Spleen (tissue), 11 donors: Measurements from ENCODE around the gene LRRC18. TPM values are rescaled to one million over a fixed set of nuclear protein-coding genes. Genes with fewer than 3 reads are reported as not detected.
A peak's percentile ranks its signal among the peaks of the same experiment; 100 is the strongest.

ENCODE experiments used
- DNase-seq: peaks from one replicate; pipeline ENCODE4 v3.0.0-alpha.2; 2020
- H3K27ac ChIP-seq, 8 donors: fragments of 200-600 bp; sonication (generic) in 7 of 8; 1 replicate in 4 of 8; 2 replicates in 4 of 8; pipeline versions ENCODE4 v1.5.0 to v1.8.0; 2016 to 2021; ENCODE audit warnings: inconsistent platforms in 4 of 8, mild to moderate bottlenecking in 4 of 8, moderate library complexity in 1 of 8
- H3K27me3 ChIP-seq, 7 donors: fragments of 200-600 bp; sonication (generic) in 6 of 7; replicated peaks in 1 of 7; 1 replicate in 4 of 7; 2 replicates in 3 of 7; pipeline versions ENCODE4 v1.5.0 to v1.8.0; 2016 to 2021; ENCODE audit warnings: inconsistent platforms in 3 of 7, mild to moderate bottlenecking in 1 of 7
- H3K36me3 ChIP-seq, 6 donors: fragments of 200-600 bp; sonication (generic) in 5 of 6; 1 replicate in 4 of 6; 2 replicates in 2 of 6; pipeline versions ENCODE4 v1.5.0 to v1.8.0; 2016 to 2021; ENCODE audit warnings: inconsistent platforms in 2 of 6
- H3K4me1 ChIP-seq, 6 donors: fragments of 200-600 bp; sonication (generic) in 5 of 6; 1 replicate in 3 of 6; 2 replicates in 3 of 6; pipeline versions ENCODE4 v1.5.0 to v1.8.0; 2016 to 2021; ENCODE audit warnings: inconsistent platforms in 3 of 6
- H3K4me3 ChIP-seq, 8 donors: fragments of 200-600 bp; sonication (generic) in 7 of 8; 1 replicate in 4 of 8; 2 replicates in 4 of 8; pipeline versions ENCODE4 v1.5.0 to v1.8.0; 2016 to 2021; ENCODE audit warnings: inconsistent platforms in 4 of 8, mild to moderate bottlenecking in 4 of 8, moderate library complexity in 2 of 8
- H3K9me3 ChIP-seq, 8 donors: fragments of 200-600 bp; sonication (generic) in 7 of 8; 1 replicate in 4 of 8; 2 replicates in 4 of 8; pipeline versions ENCODE4 v1.5.0 to v1.8.0; 2016 to 2021; ENCODE audit warnings: inconsistent platforms in 4 of 8
- POLR2A ChIP-seq, 3 donors: fragments of 450-650 bp; IDR thresholded peaks; one replicate each; pipeline ENCODE4 v1.5.1; 2017; ENCODE audit warnings: antibody characterized with exemption in 3 of 3, mild to moderate bottlenecking in 1 of 3
- POLR2AphosphoS5 ChIP-seq, 3 donors: sonication (generic); formaldehyde crosslinking; IDR thresholded peaks; one replicate each; pipeline ENCODE4 v1.5.1; 2017; ENCODE audit warnings: antibody characterized with exemption in 3 of 3
- WGBS, 5 donors: extraction: QIAGEN DNeasy Blood & Tissue Kit in 3 of 5; methylation state at CpG; one replicate each; pipeline versions ENCODE4 v1.1.5 to v1.1.7; 2013 to 2018; 5-methylcytosine and 5-hydroxymethylcytosine counted together
- intact Hi-C: fragments of 100-400 bp; cut with DNase I; formaldehyde crosslinking; loops from one replicate; pipeline ENCODE4 v1.15.0; 2023; ENCODE audit warnings: low total_unique reads
- polyA plus RNA-seq, 3 donors: library from polyadenylated mRNA; stranded (reverse); fragments of 200-250 nt; gene quantifications; one replicate each; pipeline ENCODE4 v1.2.1, GENCODE V29; 2013
- total RNA-seq, 7 donors: library from RNA; depleted of rRNA in 3 of 7; stranded (reverse); fragments of >200 nt in 3 of 7; fragmentation: NEBNext Ultra II Directional in 4 of 7; extraction: Animal tissue kit (Norgen Biotek cat#: 25700) in 4 of 7; gene quantifications; one replicate each; pipeline versions ENCODE4 v1.1.0 to v1.2.1, GENCODE V29; 2016 to 2021
- TF ChIP-seq, protein P1 (sequence below), 11 experiments: fragments of 200-600 bp in 7 of 11; fragments of 450-650 bp in 4 of 11; sonication (generic) in 4 of 11; IDR thresholded peaks in 8 of 11; conservative IDR thresholded peaks in 3 of 11; 1 replicate in 7 of 11; 2 replicates in 4 of 11; pipeline versions ENCODE4 v1.4.0 to v1.8.0; 2016 to 2021; ENCODE audit warnings: antibody characterized with exemption in 11 of 11, inconsistent platforms in 4 of 11, mild to moderate bottlenecking in 1 of 11
- donor health status: healthy with polysubstance abuse.
- donor health status: DM: no; HTN: no; CAD: no; lungs with moderate emphysema.
- donor health status: DM: no; HTN: no; CAD: no.
- donor health status: Bipolar disorder and iron deficiency.
- donor health status: healthy.
- donor health status: DM: no; HTN: no; CAD: no.
- donor health status: DM: yes; HTN: yes; CAD: no.

LRRC18 gene
- total and polyA plus RNA-seq, 10 donors: 0.06 TPM; not detected in 9

GRCh38 chr10:48885376-48885775, 54.3 kb downstream of the LRRC18 start:
- peaks cover 0 to 76% (median under 1%) of the 10 kb centered on the region in 6 donors for H3K36me3 ChIP-seq
- WGBS, 5 donors: 64 to 83% (median 77%) methylated on average over 2 of the region's 2 CpGs
- TF ChIP-seq, protein P1, sequence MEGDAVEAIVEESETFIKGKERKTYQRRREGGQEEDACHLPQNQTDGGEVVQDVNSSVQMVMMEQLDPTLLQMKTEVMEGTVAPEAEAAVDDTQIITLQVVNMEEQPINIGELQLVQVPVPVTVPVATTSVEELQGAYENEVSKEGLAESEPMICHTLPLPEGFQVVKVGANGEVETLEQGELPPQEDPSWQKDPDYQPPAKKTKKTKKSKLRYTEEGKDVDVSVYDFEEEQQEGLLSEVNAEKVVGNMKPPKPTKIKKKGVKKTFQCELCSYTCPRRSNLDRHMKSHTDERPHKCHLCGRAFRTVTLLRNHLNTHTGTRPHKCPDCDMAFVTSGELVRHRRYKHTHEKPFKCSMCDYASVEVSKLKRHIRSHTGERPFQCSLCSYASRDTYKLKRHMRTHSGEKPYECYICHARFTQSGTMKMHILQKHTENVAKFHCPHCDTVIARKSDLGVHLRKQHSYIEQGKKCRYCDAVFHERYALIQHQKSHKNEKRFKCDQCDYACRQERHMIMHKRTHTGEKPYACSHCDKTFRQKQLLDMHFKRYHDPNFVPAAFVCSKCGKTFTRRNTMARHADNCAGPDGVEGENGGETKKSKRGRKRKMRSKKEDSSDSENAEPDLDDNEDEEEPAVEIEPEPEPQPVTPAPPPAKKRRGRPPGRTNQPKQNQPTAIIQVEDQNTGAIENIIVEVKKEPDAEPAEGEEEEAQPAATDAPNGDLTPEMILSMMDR (IDR thresholded peaks at IDR 0.05 in 8 of 11, conservative IDR thresholded peaks at IDR 0.05 in 3 of 11): peak in 1 of 11 experiments; percentile 13
- no peak for TF ChIP-seq POLR2AphosphoS5 (IDR thresholded peaks at IDR 0.05)
- H3K9me3 ChIP-seq: no peaks in the 10 kb centered on the region
- DNase-seq: no peak
- no peak overlapping the region for H3K27ac ChIP-seq
- no peak overlapping the region for H3K4me3 ChIP-seq
- H3K4me1 ChIP-seq: no peaks in the 10 kb centered on the region
- intact Hi-C loops: no loop called here
- no peaks in the 10 kb centered on the region for H3K27me3 ChIP-seq

DNA sequence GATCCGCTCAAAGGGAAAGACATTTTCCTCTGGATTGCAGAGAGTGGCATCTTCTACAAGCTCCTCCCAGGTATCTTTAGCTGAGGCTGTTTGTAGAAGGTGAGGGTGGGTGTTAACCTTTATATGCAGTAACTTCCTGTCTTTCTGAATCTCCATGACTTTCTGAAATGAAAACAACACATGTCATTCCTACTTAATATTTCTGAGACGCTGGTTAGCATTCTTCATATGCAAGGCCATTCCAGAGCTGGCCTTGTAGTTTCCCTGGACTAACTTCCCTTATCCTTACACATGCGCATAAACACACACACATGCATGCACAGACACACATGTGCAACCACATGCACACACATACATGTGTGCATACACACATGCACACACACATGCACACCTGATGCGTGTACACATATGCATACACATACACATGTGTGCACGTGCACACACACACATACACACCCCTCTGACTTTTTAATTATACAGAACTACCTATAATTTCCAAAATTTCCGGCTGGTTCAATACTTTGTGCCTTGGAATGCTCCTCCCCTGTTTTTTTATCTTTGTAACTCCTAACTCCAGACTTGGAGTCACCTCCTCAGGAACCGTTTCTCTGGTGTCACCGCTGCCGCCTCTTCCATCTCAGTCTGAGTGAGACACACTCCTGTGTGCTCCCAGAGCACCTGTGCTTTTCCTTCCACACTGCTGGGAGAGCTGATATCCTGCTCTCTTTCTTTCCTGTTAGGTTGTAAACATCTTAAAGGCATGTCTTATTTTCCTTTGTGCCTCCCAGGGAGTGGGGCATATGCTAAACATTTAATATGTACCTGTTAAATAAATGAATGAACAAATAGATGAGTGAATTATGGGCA, 55.2 kb downstream of the LRRC18 start:
- H3K9me3 ChIP-seq: no peaks in the 10 kb centered on the region
- no peak overlapping the region for H3K4me3 ChIP-seq
- H3K4me1 ChIP-seq: no peaks in the 10 kb centered on the region
- 83 to 91% (median 85%) methylated on average over 9 of the region's 9 CpGs for WGBS, 5 donors
- no peaks in the 10 kb centered on the region for H3K27me3 ChIP-seq
- H3K36me3 ChIP-seq: peaks cover 0 to 76% (median under 1%) of the 10 kb centered on the region in 6 donors
- TF ChIP-seq POLR2A (IDR thresholded peaks at IDR 0.05): no peak
- TF ChIP-seq POLR2AphosphoS5 (IDR thresholded peaks at IDR 0.05): no peak
- TF ChIP-seq, protein P1 (IDR thresholded peaks at IDR 0.05 in 8 of 11, conservative IDR thresholded peaks at IDR 0.05 in 3 of 11): no peak
- H3K27ac ChIP-seq: no peak overlapping the region
- intact Hi-C loops: no loop called here
- no peak for DNase-seq

DNA sequence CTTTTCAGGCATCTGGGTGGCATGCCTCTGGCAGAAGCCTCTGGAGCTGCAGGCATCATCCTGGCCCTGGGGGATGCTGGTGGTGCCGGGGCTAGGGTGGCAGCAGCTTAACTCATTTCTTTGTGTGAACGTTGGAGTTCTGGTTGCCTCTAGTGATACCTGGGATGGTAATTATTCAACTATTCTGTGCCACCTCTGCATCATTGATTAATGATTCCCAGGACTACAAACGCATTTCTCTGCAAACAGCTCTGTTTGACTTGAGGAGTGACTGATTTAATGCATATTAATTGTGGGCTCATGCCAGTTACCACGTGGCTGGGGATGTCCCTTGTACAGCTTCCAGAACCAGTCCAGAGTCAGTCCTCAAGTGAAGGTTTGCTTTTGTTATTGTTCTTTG, 55.9 kb downstream of the LRRC18 start:
- no peak overlapping the region for H3K27ac ChIP-seq
- no peak for DNase-seq
- peaks cover 0 to 77% (median 3%) of the 10 kb centered on the region in 6 donors for H3K36me3 ChIP-seq
- no peaks in the 10 kb centered on the region for H3K9me3 ChIP-seq
- 63 to 83% (median 71%) methylated on average over 3 to 4 of the region's 4 CpGs for WGBS, 5 donors
- no peaks in the 10 kb centered on the region for H3K4me1 ChIP-seq
- H3K4me3 ChIP-seq: no peak overlapping the region
- intact Hi-C loops: no loop called here
- H3K27me3 ChIP-seq: no peaks in the 10 kb centered on the region
- no peak for TF ChIP-seq POLR2A (IDR thresholded peaks at IDR 0.05)
- TF ChIP-seq, protein P1 (IDR thresholded peaks at IDR 0.05 in 8 of 11, conservative IDR thresholded peaks at IDR 0.05 in 3 of 11): no peak
- TF ChIP-seq POLR2AphosphoS5 (IDR thresholded peaks at IDR 0.05): no peak

- intact Hi-C loops: no loop called here
- no peaks in the 10 kb centered on the region for H3K9me3 ChIP-seq
- DNase-seq: no peak
- H3K36me3 ChIP-seq: peaks cover 0 to 86% (median 9%) of the 10 kb centered on the region in 6 donors
- H3K4me1 ChIP-seq: no peaks in the 10 kb centered on the region
- 91 to 98% (median 94%) methylated on average over 2 of the region's 2 CpGs for WGBS, 5 donors
- no peak overlapping the region for H3K27ac ChIP-seq
- no peaks in the 10 kb centered on the region for H3K27me3 ChIP-seq
- no peak for TF ChIP-seq POLR2AphosphoS5 (IDR thresholded peaks at IDR 0.05)
- TF ChIP-seq, protein P1 (IDR thresholded peaks at IDR 0.05 in 8 of 11, conservative IDR thresholded peaks at IDR 0.05 in 3 of 11): no peak
- TF ChIP-seq POLR2A (IDR thresholded peaks at IDR 0.05): no peak
- H3K4me3 ChIP-seq: no peak overlapping the region
These were observed 56.8 kb downstream of the LRRC18 start for GRCh38 chr10:48882881-48883280.
